ENCODE measurements around the gene VEGFA. TPM values are rescaled to one million over a fixed set of nuclear protein-coding genes. Genes with fewer than 3 reads are reported as not detected.

Gene VEGFA
- total RNA-seq, 1 experiment from 2014 or later: 174 TPM

GRCh38 chr6:43733471-43734293, 36.3 kb upstream of the VEGFA start:
- Histone ChIP-seq H3K4me3 (ENCODE audit: low read depth, low read length) (no peak overlapping the region), H3K27me3 (replicated peaks; ENCODE audit: control insufficient read depth, insufficient read depth, low read length) (no peaks in the 10 kb centered on the region), H3K36me3 (ENCODE audit: control insufficient read depth, insufficient read depth, low read length) (no peaks in the 10 kb centered on the region), H3K9me3 (peaks cover 12% of the 10 kb centered on the region), H3K4me1 (no peaks in the 10 kb centered on the region)
- POLR2A ChIA-PET: no interaction called here
- no TSS peak for BruUV-seq (replicated peaks)
- H3K4me3 Mint-ChIP-seq (ENCODE audit: unreplicated experiment): no peak overlapping the region
- peaks cover 6% of the 10 kb centered on the region for H3K4me1 Mint-ChIP-seq (ENCODE audit: low read depth, unreplicated experiment)
- intact Hi-C loops (cut with micrococcal nuclease; ENCODE audit: unreplicated experiment): no loop called here
- no peaks in the 10 kb centered on the region for H3K27me3 Mint-ChIP-seq (ENCODE audit: insufficient read depth, unreplicated experiment)
- no peak for DNase-seq
- no peak overlapping the region for H3K27ac Mint-ChIP-seq (ENCODE audit: unreplicated experiment)
- H3K36me3 Mint-ChIP-seq (ENCODE audit: insufficient read depth, unreplicated experiment): no peaks in the 10 kb centered on the region
- H3K9me3 Mint-ChIP-seq (ENCODE audit: unreplicated experiment): peaks cover 20% of the 10 kb centered on the region
- CTCF ChIA-PET: no interaction called here
- no peak for TF ChIP-seq CTCF (IDR thresholded peaks at IDR 0.05; ENCODE audit: insufficient read depth in 1 of 2, low read depth in 1 of 2, low read length in 1 of 2, severe bottlenecking in 1 of 2, unreplicated experiment in 1 of 2)

GRCh38 chr6:43734294-43734665, 35.7 kb upstream of the VEGFA start:
- no peak overlapping the region for H3K4me3 Mint-ChIP-seq (ENCODE audit: unreplicated experiment)
- peaks cover 6% of the 10 kb centered on the region for H3K4me1 Mint-ChIP-seq (ENCODE audit: low read depth, unreplicated experiment)
- no peaks in the 10 kb centered on the region for H3K27me3 ChIP-seq (replicated peaks; ENCODE audit: control insufficient read depth, insufficient read depth, low read length)
- H3K27ac Mint-ChIP-seq (ENCODE audit: unreplicated experiment): no peak overlapping the region
- no peaks in the 10 kb centered on the region for H3K27me3 Mint-ChIP-seq (ENCODE audit: insufficient read depth, unreplicated experiment)
- H3K36me3 ChIP-seq (ENCODE audit: control insufficient read depth, insufficient read depth, low read length): no peaks in the 10 kb centered on the region
- no TSS peak for BruUV-seq (replicated peaks)
- peaks cover 20% of the 10 kb centered on the region for H3K9me3 Mint-ChIP-seq (ENCODE audit: unreplicated experiment)
- no peak overlapping the region for H3K4me3 ChIP-seq (ENCODE audit: low read depth, low read length)
- POLR2A ChIA-PET: no interaction called here
- no peaks in the 10 kb centered on the region for H3K4me1 ChIP-seq
- intact Hi-C loops (cut with micrococcal nuclease; ENCODE audit: unreplicated experiment): no loop called here
- peaks cover 12% of the 10 kb centered on the region for H3K9me3 ChIP-seq
- no peak for DNase-seq
- no peaks in the 10 kb centered on the region for H3K36me3 Mint-ChIP-seq (ENCODE audit: insufficient read depth, unreplicated experiment)
- CTCF ChIA-PET: interaction anchor here (0.6 kb wide), 1 partner anchor 77 kb away, joined by 3 read pairs; no protein-coding TSS in a partner anchor
- TF ChIP-seq CTCF (IDR thresholded peaks at IDR 0.05; ENCODE audit: insufficient read depth in 1 of 2, low read depth in 1 of 2, low read length in 1 of 2, severe bottlenecking in 1 of 2, unreplicated experiment in 1 of 2): no peak

- no peak for DNase-seq
- no peaks in the 10 kb centered on the region for H3K36me3 Mint-ChIP-seq (ENCODE audit: insufficient read depth, unreplicated experiment)
- BruUV-seq (replicated peaks): no TSS peak
- H3K27me3 Mint-ChIP-seq (ENCODE audit: insufficient read depth, unreplicated experiment): no peaks in the 10 kb centered on the region
- ChIA-PET POLR2A (no interaction called here), CTCF (no interaction called here)
- H3K4me1 ChIP-seq: no peaks in the 10 kb centered on the region
- no peaks in the 10 kb centered on the region for H3K36me3 ChIP-seq (ENCODE audit: control insufficient read depth, insufficient read depth, low read length)
- peaks cover 4% of the 10 kb centered on the region for H3K9me3 ChIP-seq
- no peak overlapping the region for H3K27ac Mint-ChIP-seq (ENCODE audit: unreplicated experiment)
- no peak overlapping the region for H3K4me3 ChIP-seq (ENCODE audit: low read depth, low read length)
- no peaks in the 10 kb centered on the region for H3K27me3 ChIP-seq (replicated peaks; ENCODE audit: control insufficient read depth, insufficient read depth, low read length)
- H3K4me1 Mint-ChIP-seq (ENCODE audit: low read depth, unreplicated experiment): peaks cover 6% of the 10 kb centered on the region
- TF ChIP-seq CTCF (IDR thresholded peaks at IDR 0.05; ENCODE audit: insufficient read depth in 1 of 2, low read depth in 1 of 2, low read length in 1 of 2, severe bottlenecking in 1 of 2, unreplicated experiment in 1 of 2): no peak
- intact Hi-C loops (cut with micrococcal nuclease; ENCODE audit: unreplicated experiment): no loop called here
- no peak overlapping the region for H3K4me3 Mint-ChIP-seq (ENCODE audit: unreplicated experiment)
- peaks cover 13% of the 10 kb centered on the region for H3K9me3 Mint-ChIP-seq (ENCODE audit: unreplicated experiment)
These were observed 34.3 kb upstream of the VEGFA start for GRCh38 chr6:43735642-43736199.

All from Caco-2 (cell line).